SK-N-SH treated with all-trans-retinoic acid at 6 μM for 48 hours (cell line): ENCODE results near the gene PHYH.

Experiments used
- ATAC-seq: fragments of 200-7000 bp; cut with Tn5 transposase; 3 replicates; pipeline ENCODE4 v1.9.1; 2020; ENCODE audit warnings: mild to moderate bottlenecking, moderate library complexity
- ARNTL ChIP-seq: fragments of 450-650 bp; formaldehyde crosslinking; IDR thresholded peaks from 2 replicates; pipeline ENCODE4 v1.5.0; 2020; ENCODE audit warnings: low read depth, mild to moderate bottlenecking, moderate library complexity, borderline replicate concordance
- BACH2 ChIP-seq: fragments of 250-450 bp; sonication (Bioruptor Pico); IDR thresholded peaks from 2 replicates; pipeline ENCODE4 v1.9.0; 2021; ENCODE audit warnings: mild to moderate bottlenecking, borderline replicate concordance
- CSDC2 ChIP-seq: fragments of 250-450 bp; sonication (Bioruptor Pico); IDR thresholded peaks from 2 replicates; pipeline ENCODE4 v1.5.0; 2020; ENCODE audit warnings: mild to moderate bottlenecking, moderate library complexity
- CSRNP3 ChIP-seq: fragments of 250-450 bp; sonication (Bioruptor Pico); IDR thresholded peaks from 2 replicates; pipeline ENCODE4 v1.5.1; 2021; ENCODE audit warnings: mild to moderate bottlenecking, moderate library complexity
- ESRRG ChIP-seq: fragments of 250-450 bp; sonication (Bioruptor Pico); IDR thresholded peaks from 2 replicates; pipeline ENCODE4 v1.6.1; 2021; ENCODE audit warnings: mild to moderate bottlenecking
- GLIS3 ChIP-seq: fragments of 250-450 bp; sonication (Bioruptor Pico); IDR thresholded peaks from 2 replicates; pipeline ENCODE4 v1.5.0; 2020; ENCODE audit warnings: mild to moderate bottlenecking, moderate library complexity
- ISL1 ChIP-seq: fragments of 250-450 bp; sonication (Bioruptor Pico); IDR thresholded peaks from 2 replicates; pipeline ENCODE4 v2.1.2; 2022; ENCODE audit warnings: mild to moderate bottlenecking, moderate library complexity
- OSR1 ChIP-seq: fragments of 250-450 bp; sonication (Bioruptor Pico); IDR thresholded peaks from 2 replicates; pipeline ENCODE4 v1.8.0; 2022; ENCODE audit warnings: moderate library complexity, mild to moderate bottlenecking, inconsistent platforms
- PATZ1 ChIP-seq: fragments of 250-450 bp; sonication (Bioruptor Pico); IDR thresholded peaks from 2 replicates; pipeline ENCODE4 v1.8.0; 2020; ENCODE audit warnings: mild to moderate bottlenecking, moderate library complexity, borderline replicate concordance
- PPARA ChIP-seq: fragments of 250-450 bp; sonication (Bioruptor Pico); IDR thresholded peaks from 2 replicates; pipeline ENCODE4 v1.5.0; 2020; ENCODE audit warnings: mild to moderate bottlenecking, borderline replicate concordance
- RARB ChIP-seq: fragments of 250-450 bp; sonication (Bioruptor Pico); IDR thresholded peaks from 2 replicates; pipeline ENCODE4 v1.8.0; 2021; ENCODE audit warnings: mild to moderate bottlenecking, moderate library complexity
- SNAI2 ChIP-seq: fragments of 250-450 bp; sonication (Bioruptor Pico); IDR thresholded peaks from 2 replicates; pipeline ENCODE4 v1.5.0; 2020; ENCODE audit warnings: mild to moderate bottlenecking, moderate library complexity
- TCF4 ChIP-seq: fragments of 250-450 bp; sonication (Bioruptor Pico); IDR thresholded peaks from 2 replicates; pipeline ENCODE4 v1.8.0; 2021; ENCODE audit warnings: mild to moderate bottlenecking, moderate library complexity, borderline replicate concordance
- TOX ChIP-seq: fragments of 250-450 bp; sonication (Bioruptor Pico); IDR thresholded peaks from 2 replicates; pipeline ENCODE4 v1.8.0; 2021; ENCODE audit warnings: mild to moderate bottlenecking, moderate library complexity, borderline replicate concordance
- ZFP3 ChIP-seq: fragments of 250-450 bp; sonication (Bioruptor Pico); IDR thresholded peaks from 2 replicates; pipeline ENCODE4 v1.5.0; 2020; ENCODE audit warnings: mild to moderate bottlenecking, moderate library complexity
- ZNF565 ChIP-seq: fragments of 450-650 bp; formaldehyde crosslinking; conservative IDR thresholded peaks from 2 replicates; pipeline ENCODE4 v1.5.0; 2020; ENCODE audit warnings: low read depth, mild to moderate bottlenecking, moderate library complexity
- ZNF70 ChIP-seq: fragments of 450-650 bp; formaldehyde crosslinking; IDR thresholded peaks from 2 replicates; pipeline ENCODE4 v1.5.0; 2020; ENCODE audit warnings: mild to moderate bottlenecking, moderate library complexity
- ZNF8 ChIP-seq: fragments of 450-650 bp; formaldehyde crosslinking; IDR thresholded peaks from 2 replicates; pipeline ENCODE4 v1.5.0; 2020; ENCODE audit warnings: mild to moderate bottlenecking, moderate library complexity
- TF ChIP-seq, protein P1 (sequence below): fragments of 250-450 bp; sonication (Bioruptor Pico); IDR thresholded peaks from 2 replicates; pipeline ENCODE4 v1.5.0; 2020; ENCODE audit warnings: mild to moderate bottlenecking, moderate library complexity
- TF ChIP-seq, protein P2 (sequence below): fragments of 250-450 bp; sonication (Bioruptor Pico); IDR thresholded peaks from 2 replicates; pipeline ENCODE4 v1.5.1; 2020; ENCODE audit warnings: low read depth, mild to moderate bottlenecking, moderate library complexity
- TF ChIP-seq, protein P3 (sequence below): fragments of 250-450 bp; sonication (Bioruptor Pico); IDR thresholded peaks from 2 replicates; pipeline ENCODE4 v1.8.0; 2021; ENCODE audit warnings: low read depth, mild to moderate bottlenecking, moderate library complexity, borderline replicate concordance

Gene PHYH

DNA sequence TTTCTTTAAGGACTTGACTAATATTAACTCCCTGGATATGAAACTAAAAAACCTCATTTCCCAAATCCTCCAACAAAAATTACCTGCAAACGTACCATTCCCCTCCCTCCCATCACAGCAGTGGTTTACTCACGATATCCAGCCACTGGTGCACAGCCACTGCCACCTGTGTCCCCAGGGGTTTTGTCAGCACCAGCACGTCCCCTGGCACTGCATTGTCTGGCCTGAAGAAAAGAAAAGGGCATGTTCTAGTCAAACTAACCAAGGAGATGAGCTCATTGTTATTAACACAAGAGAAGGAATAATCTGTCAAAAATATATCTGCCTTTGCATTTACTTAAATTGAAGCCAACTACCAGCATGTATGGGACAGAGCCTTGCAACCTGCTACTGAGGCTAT lies 29.7 kb upstream of the PHYH start:
- ATAC-seq, result no peak
- TF ChIP-seq TOX (CRISPR knock-in tag) (no peak), OSR1 (CRISPR knock-in tag) (no peak), ZNF565 (CRISPR knock-in tag) (no peak)

GRCh38 chr10:13328613-13329012 lies 28.7 kb upstream of the PHYH start:
- TF ChIP-seq RARB (CRISPR knock-in tag) (no peak), PPARA (no peak), TCF4 (CRISPR knock-in tag) (no peak), ZNF8 (no peak), ZNF70 (CRISPR knock-in tag) (no peak)
- TF ChIP-seq, protein P1, sequence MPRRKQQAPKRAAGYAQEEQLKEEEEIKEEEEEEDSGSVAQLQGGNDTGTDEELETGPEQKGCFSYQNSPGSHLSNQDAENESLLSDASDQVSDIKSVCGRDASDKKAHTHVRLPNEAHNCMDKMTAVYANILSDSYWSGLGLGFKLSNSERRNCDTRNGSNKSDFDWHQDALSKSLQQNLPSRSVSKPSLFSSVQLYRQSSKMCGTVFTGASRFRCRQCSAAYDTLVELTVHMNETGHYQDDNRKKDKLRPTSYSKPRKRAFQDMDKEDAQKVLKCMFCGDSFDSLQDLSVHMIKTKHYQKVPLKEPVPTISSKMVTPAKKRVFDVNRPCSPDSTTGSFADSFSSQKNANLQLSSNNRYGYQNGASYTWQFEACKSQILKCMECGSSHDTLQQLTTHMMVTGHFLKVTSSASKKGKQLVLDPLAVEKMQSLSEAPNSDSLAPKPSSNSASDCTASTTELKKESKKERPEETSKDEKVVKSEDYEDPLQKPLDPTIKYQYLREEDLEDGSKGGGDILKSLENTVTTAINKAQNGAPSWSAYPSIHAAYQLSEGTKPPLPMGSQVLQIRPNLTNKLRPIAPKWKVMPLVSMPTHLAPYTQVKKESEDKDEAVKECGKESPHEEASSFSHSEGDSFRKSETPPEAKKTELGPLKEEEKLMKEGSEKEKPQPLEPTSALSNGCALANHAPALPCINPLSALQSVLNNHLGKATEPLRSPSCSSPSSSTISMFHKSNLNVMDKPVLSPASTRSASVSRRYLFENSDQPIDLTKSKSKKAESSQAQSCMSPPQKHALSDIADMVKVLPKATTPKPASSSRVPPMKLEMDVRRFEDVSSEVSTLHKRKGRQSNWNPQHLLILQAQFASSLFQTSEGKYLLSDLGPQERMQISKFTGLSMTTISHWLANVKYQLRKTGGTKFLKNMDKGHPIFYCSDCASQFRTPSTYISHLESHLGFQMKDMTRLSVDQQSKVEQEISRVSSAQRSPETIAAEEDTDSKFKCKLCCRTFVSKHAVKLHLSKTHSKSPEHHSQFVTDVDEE (CRISPR knock-in tag), result no peak
- ATAC-seq, result no peak

GRCh38 chr10:13328126-13328525 lies 28.3 kb upstream of the PHYH start:
- ATAC-seq, result no peak
- TF ChIP-seq GLIS3 (CRISPR knock-in tag), result no peak
- TF ChIP-seq, protein P1 (CRISPR knock-in tag), result no peak
- no peak for TF ChIP-seq PATZ1 (CRISPR knock-in tag)
- TF ChIP-seq OSR1 (CRISPR knock-in tag), result no peak
- TF ChIP-seq ZNF565 (CRISPR knock-in tag), result no peak
- no peak for TF ChIP-seq TOX (CRISPR knock-in tag)
- TF ChIP-seq SNAI2 (CRISPR knock-in tag), result no peak
- no peak for TF ChIP-seq BACH2
- TF ChIP-seq ZNF8, result no peak
- no peak for TF ChIP-seq ARNTL (CRISPR knock-in tag)
- TF ChIP-seq CSDC2 (CRISPR knock-in tag), result no peak
- TF ChIP-seq, all 23 proteins: peak for 0

DNA sequence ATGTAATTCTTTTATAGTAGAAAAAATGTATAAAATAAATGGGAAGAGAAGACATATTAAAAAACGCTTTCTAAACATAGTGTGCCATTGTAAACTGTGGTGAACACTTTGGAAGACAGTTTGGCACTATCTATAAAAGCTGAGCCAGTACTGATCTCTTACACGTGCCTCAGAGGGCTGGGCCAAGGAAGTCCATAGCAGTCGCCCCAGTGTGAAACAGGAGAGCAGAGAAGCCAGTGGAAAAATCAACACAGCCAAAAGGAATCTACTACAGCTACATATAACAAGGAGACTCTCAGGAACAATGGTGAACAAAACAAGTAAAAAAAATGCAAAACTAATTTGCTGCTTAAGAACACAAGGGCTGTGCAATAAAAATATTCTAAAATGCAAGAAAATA lies 27.7 kb upstream of the PHYH start:
- no peak for ATAC-seq
- TF ChIP-seq ARNTL (CRISPR knock-in tag), result no peak
- TF ChIP-seq TCF4 (CRISPR knock-in tag), result no peak
- no peak for TF ChIP-seq PPARA
- no peak for TF ChIP-seq SNAI2 (CRISPR knock-in tag)
- no peak for TF ChIP-seq TOX (CRISPR knock-in tag)
- TF ChIP-seq, protein P2, sequence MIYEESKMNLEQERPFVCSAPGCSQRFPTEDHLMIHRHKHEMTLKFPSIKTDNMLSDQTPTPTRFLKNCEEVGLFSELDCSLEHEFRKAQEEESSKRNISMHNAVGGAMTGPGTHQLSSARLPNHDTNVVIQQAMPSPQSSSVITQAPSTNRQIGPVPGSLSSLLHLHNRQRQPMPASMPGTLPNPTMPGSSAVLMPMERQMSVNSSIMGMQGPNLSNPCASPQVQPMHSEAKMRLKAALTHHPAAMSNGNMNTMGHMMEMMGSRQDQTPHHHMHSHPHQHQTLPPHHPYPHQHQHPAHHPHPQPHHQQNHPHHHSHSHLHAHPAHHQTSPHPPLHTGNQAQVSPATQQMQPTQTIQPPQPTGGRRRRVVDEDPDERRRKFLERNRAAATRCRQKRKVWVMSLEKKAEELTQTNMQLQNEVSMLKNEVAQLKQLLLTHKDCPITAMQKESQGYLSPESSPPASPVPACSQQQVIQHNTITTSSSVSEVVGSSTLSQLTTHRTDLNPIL (CRISPR knock-in tag), result no peak
- TF ChIP-seq, protein P3, sequence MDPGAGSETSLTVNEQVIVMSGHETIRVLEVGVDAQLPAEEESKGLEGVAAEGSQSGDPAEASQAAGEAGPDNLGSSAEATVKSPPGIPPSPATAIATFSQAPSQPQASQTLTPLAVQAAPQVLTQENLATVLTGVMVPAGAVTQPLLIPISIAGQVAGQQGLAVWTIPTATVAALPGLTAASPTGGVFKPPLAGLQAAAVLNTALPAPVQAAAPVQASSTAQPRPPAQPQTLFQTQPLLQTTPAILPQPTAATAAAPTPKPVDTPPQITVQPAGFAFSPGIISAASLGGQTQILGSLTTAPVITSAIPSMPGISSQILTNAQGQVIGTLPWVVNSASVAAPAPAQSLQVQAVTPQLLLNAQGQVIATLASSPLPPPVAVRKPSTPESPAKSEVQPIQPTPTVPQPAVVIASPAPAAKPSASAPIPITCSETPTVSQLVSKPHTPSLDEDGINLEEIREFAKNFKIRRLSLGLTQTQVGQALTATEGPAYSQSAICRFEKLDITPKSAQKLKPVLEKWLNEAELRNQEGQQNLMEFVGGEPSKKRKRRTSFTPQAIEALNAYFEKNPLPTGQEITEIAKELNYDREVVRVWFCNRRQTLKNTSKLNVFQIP, result no peak
- TF ChIP-seq RARB (CRISPR knock-in tag), result no peak
- no peak for TF ChIP-seq CSRNP3 (CRISPR knock-in tag)
- TF ChIP-seq ZFP3 (CRISPR knock-in tag), result no peak
- no peak for TF ChIP-seq ESRRG
- TF ChIP-seq ZNF565 (CRISPR knock-in tag), result no peak
- no peak for TF ChIP-seq ISL1 (CRISPR knock-in tag)
- TF ChIP-seq ZNF70 (CRISPR knock-in tag), result no peak
